Activated CD4-positive, CD25-positive, alpha-beta regulatory T cell treated with anti-CD3 and anti-CD28 coated beads, Interleukin-2, amount 50 U/mL, for 24 hours (primary cell): ENCODE data around the gene KLF16.

Experiments
- ATAC-seq, 2 donors: fragments of 150-1000 bp; cut with Tn5 transposase; one replicate each; pipeline ENCODE4 v1.10.0; 2021; ENCODE audit warnings: mild to moderate bottlenecking in 1 of 2, moderate library complexity in 1 of 2

The KLF16 gene

DNA sequence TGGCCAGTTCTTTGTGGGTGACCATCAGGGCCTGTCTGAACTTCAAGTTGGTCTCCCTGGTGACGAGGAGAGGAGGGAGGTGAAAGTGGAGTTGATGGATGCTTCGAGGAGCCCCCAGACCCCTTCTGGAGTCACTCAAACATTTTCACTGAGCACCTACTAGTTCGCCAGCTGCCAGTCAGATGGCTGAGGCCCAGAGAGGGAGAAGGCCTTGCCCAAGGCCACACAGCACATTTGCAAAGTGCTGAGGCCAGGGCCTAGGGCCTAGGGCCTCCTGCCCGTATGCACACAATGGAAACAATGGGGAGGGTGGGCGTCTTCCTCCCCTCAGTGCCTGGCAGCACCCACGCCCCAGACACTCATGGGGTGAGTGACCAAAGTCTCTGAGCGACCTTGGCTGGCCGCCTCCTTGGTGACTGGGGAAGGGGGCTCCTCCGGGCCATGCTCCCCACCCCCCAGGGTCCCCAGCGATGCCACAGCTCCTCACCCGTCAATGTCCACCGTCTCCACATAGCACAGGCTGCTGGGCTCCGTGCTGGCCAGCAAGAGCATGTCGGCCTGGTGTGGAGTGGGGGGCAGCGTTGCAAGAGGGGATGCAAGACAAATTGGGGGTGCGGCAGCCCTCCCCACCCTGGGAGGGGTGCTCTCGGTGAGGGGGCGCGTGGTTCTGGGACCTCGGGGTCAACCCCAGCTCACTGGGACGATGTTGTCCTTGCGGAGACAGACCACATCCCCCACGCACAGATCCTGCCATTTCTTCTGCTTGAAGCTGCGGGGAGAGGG is 57.8 kb downstream of the KLF16 start:
- no peak for ATAC-seq

DNA sequence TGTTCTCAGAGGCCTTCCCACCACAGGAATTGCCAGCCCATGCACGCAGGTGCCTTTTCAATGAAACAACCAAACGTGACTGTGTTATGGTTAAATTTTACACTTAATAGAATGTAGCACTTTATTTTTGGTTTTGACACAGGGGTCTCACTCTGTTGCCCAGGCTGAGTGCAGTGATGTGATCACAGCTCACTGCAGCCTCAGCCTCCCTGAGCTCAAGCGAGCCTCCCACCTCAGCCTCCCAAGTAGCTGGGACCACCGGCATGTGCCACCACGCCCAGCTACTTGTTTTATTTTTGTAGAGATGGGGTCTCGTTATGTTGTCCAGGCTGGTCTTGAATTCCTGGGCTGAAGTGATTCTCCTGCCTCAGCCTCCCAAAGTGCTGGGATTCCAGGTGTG is 58.5 kb downstream of the KLF16 start:
- ATAC-seq = no peak
